ENCODE results near the gene PERM1.

- TF ChIP-seq CTCF (conservative IDR thresholded peaks at IDR 0.05 in 1 of 2, IDR thresholded peaks at IDR 0.05 in 1 of 2; ENCODE audit: low read depth in 1 of 2, low read length in 2 of 2) (no peak), EZH2 (IDR thresholded peaks at IDR 0.05; ENCODE audit: low read length, missing control alignments) (no peak)
Observed at GRCh38 chr1:931380-932172, 50.3 kb downstream of the PERM1 start.
